Activated T-cell treated with anti-CD3 and anti-CD28 coated beads for 48 hours (primary cell): ENCODE data around the gene LRIG2.

Experiments used
- DNase-seq: peaks from one replicate; pipeline ENCODE4 v3.0.0-alpha.2; 2020; ENCODE audit warnings: low read depth

Gene LRIG2

DNA sequence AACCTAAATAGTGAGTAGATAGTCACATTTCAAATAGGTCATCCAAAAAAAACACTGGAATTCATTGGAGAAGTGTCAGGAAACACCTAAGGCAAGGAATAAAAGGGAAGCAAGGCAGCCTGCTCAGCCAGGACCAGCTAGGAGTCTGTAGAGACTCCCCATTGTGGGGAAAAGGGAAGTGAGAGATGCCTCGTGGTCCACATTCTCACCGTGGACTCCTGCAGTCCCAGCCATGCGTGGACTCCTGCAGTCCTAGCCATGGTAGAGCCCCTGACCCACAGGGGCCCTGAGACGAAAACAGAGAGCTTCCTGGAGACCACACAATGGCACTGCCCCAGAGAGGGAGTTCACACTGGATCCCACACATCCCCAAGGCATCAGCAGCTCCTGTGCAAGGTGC lies 97.5 kb downstream of the LRIG2 start:
- no peak for DNase-seq

DNA sequence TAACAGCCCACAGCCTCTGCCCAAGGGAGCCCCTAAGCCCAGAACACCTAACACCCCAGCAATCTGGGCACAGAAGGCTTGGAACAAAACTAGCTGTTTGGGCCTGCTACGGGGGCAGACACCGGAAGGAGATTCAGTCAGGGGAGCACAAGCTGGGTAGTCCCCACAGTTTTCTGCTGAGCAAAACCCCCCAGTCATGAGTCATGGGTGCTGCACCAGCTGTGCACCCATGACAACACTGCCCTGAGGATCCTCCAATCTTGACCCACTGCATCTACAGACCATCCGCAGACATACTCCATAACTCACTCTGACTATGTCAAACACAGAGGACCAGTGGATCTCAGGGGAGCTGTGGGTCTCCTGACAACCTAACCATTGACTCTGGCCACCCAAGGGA lies 105.1 kb downstream of the LRIG2 start:
- DNase-seq: no peak

DNA sequence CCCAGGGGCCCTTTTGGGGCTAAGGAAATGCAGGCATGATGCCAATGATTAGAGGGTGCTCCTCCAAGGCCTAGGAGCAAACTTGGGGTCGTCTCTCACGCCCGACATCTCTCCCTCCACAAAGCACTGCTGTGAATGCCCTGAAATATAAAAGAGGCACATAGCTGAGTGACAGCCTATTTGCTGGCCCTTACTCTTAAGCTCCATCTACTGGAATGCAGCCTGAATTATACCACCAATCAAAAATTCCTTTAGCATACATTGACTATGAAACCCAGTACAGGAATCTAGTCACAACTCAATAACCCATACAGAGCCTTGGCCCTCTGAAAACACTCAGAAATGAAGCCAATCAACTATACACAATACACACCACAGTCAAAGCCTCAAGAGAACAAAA lies 105.5 kb downstream of the LRIG2 start:
- no peak for DNase-seq
